ENCODE results near the gene CCNJL.

GRCh38 chr5:160271836-160272235 is 40.5 kb downstream of the CCNJL start:
- TF ChIP-seq LEF1 (IDR thresholded peaks at IDR 0.05; ENCODE audit: borderline replicate concordance) = no peak
- no peak for TF ChIP-seq TARDBP (IDR thresholded peaks at IDR 0.05)
- TF ChIP-seq BHLHE40 (IDR thresholded peaks at IDR 0.05; ENCODE audit: borderline replicate concordance) = no peak
- TF ChIP-seq SP1 (IDR thresholded peaks at IDR 0.05) = no peak
- TF ChIP-seq FOXM1 (IDR thresholded peaks at IDR 0.05; ENCODE audit: borderline replicate concordance) = no peak
- no peak for TF ChIP-seq FOXK2 (IDR thresholded peaks at IDR 0.05)
- no peak for TF ChIP-seq HDGF (IDR thresholded peaks at IDR 0.05; ENCODE audit: borderline replicate concordance)
- TF ChIP-seq L3MBTL2 (conservative IDR thresholded peaks at IDR 0.05) = no peak
- TF ChIP-seq FOXA1 (IDR thresholded peaks at IDR 0.05) = no peak
- TF ChIP-seq, protein P1, sequence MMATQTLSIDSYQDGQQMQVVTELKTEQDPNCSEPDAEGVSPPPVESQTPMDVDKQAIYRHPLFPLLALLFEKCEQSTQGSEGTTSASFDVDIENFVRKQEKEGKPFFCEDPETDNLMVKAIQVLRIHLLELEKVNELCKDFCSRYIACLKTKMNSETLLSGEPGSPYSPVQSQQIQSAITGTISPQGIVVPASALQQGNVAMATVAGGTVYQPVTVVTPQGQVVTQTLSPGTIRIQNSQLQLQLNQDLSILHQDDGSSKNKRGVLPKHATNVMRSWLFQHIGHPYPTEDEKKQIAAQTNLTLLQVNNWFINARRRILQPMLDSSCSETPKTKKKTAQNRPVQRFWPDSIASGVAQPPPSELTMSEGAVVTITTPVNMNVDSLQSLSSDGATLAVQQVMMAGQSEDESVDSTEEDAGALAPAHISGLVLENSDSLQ (IDR thresholded peaks at IDR 0.05) = no peak
- TF ChIP-seq ELF4 (IDR thresholded peaks at IDR 0.05) = no peak
- no peak for TF ChIP-seq ZNF384 (IDR thresholded peaks at IDR 0.05)
- TF ChIP-seq NFRKB (IDR thresholded peaks at IDR 0.05) = no peak
- TF ChIP-seq ARNT (IDR thresholded peaks at IDR 0.05) = no peak

Data from HEK293T (cell line).